ENCODE results near the gene PDE3B. TPM values are rescaled to one million over a fixed set of nuclear protein-coding genes. Genes with fewer than 3 reads are reported as not detected.

The PDE3B gene
- polyA plus RNA-seq, 3 donors, result 4.0 to 6.0 (median 5.2) TPM

- peaks cover 0 to 12% of the 10 kb centered on the region in 2 donors for H3K36me3 ChIP-seq (replicated peaks in 1 of 2; ENCODE audit: control insufficient read depth in 1 of 2, insufficient read depth in 2 of 2, low read length in 2 of 2)
- Mint-ChIP-seq H3K27ac (no peak overlapping the region), H3K27me3 (ENCODE audit: low read depth in 3 of 3) (no peaks in the 10 kb centered on the region), H3K4me1 (peaks cover 19% of the 10 kb centered on the region), H3K9me3 (peaks cover 0 to 6% (median 3%) of the 10 kb centered on the region in 7 donors), H3K36me3 (peaks cover 5 to 8% of the 10 kb centered on the region in 2 donors), H3K4me3 (no peak overlapping the region)
- TF ChIP-seq CTCF (IDR thresholded peaks at IDR 0.05), result no peak
- DNase-seq, result no peak
- H3K9ac ChIP-seq (ENCODE audit: insufficient read depth, low read length, poor library complexity, severe bottlenecking), result no peak overlapping the region
- peaks cover 0 to 4% of the 10 kb centered on the region in 2 donors for H3K9me3 ChIP-seq (replicated peaks in 1 of 2; ENCODE audit: control insufficient read depth in 1 of 2, insufficient read depth in 1 of 2, low read length in 2 of 2)
- no peaks in the 10 kb centered on the region for H3K27me3 ChIP-seq (ENCODE audit: control insufficient read depth in 2 of 2, insufficient read depth in 2 of 2, low read length in 2 of 2)
- H2AFZ ChIP-seq (ENCODE audit: insufficient read depth, low read depth, low read length, poor library complexity, severe bottlenecking), result no peak overlapping the region
- H3K27ac ChIP-seq (ENCODE audit: low read depth in 1 of 2, low read length in 2 of 2), result no peak overlapping the region
- no peak overlapping the region for H3K4me3 ChIP-seq (replicated peaks in 1 of 3; ENCODE audit: low read depth in 2 of 3, low read length in 3 of 3)
- WGBS (ENCODE audit: insufficient coverage), result no CpG with 5 or more reads among the region's 2 CpGs
- H3K79me2 ChIP-seq (ENCODE audit: insufficient read depth, low read length), result peaks cover 33% of the 10 kb centered on the region
- no peaks in the 10 kb centered on the region for H4K20me1 ChIP-seq (ENCODE audit: insufficient read depth, low read length)
- peaks cover 4 to 9% of the 10 kb centered on the region in 2 donors for H3K4me1 ChIP-seq (ENCODE audit: control insufficient read depth in 1 of 2, insufficient read depth in 2 of 2, low read length in 2 of 2)
- H3K4me2 ChIP-seq (replicated peaks; ENCODE audit: extremely low read depth, low read length, poor library complexity, severe bottlenecking), result no peak overlapping the region
- intact Hi-C loops (cut with micrococcal nuclease), result no loop called here
These were observed 33.5 kb downstream of the PDE3B start for GRCh38 chr11:14677146-14677545.

- intact Hi-C loops (cut with micrococcal nuclease), result no loop called here
- Mint-ChIP-seq H3K4me3 (no peak overlapping the region), H3K27ac (no peak overlapping the region), H3K4me1 (peaks cover 16% of the 10 kb centered on the region), H3K36me3 (peaks cover 5 to 8% of the 10 kb centered on the region in 2 donors), H3K27me3 (ENCODE audit: low read depth in 3 of 3) (no peaks in the 10 kb centered on the region), H3K9me3 (peaks cover 0 to 7% (median 5%) of the 10 kb centered on the region in 7 donors)
- Histone ChIP-seq H3K36me3 (replicated peaks in 1 of 2; ENCODE audit: control insufficient read depth in 1 of 2, insufficient read depth in 2 of 2, low read length in 2 of 2) (peaks cover 0 to 12% of the 10 kb centered on the region in 2 donors), H4K20me1 (ENCODE audit: insufficient read depth, low read length) (no peaks in the 10 kb centered on the region), H3K79me2 (ENCODE audit: insufficient read depth, low read length) (peaks cover 39% of the 10 kb centered on the region), H3K4me1 (ENCODE audit: control insufficient read depth in 1 of 2, insufficient read depth in 2 of 2, low read length in 2 of 2) (peaks cover 3 to 7% of the 10 kb centered on the region in 2 donors), H3K4me3 (replicated peaks in 1 of 3; ENCODE audit: low read depth in 2 of 3, low read length in 3 of 3) (no peak overlapping the region), H3K4me2 (replicated peaks; ENCODE audit: extremely low read depth, low read length, poor library complexity, severe bottlenecking) (no peak overlapping the region), H3K27ac (ENCODE audit: low read depth in 1 of 2, low read length in 2 of 2) (no peak overlapping the region), H3K9ac (ENCODE audit: insufficient read depth, low read length, poor library complexity, severe bottlenecking) (no peak overlapping the region), H3K27me3 (ENCODE audit: control insufficient read depth in 2 of 2, insufficient read depth in 2 of 2, low read length in 2 of 2) (no peaks in the 10 kb centered on the region), H2AFZ (ENCODE audit: insufficient read depth, low read depth, low read length, poor library complexity, severe bottlenecking) (no peak overlapping the region), H3K9me3 (replicated peaks in 1 of 2; ENCODE audit: control insufficient read depth in 1 of 2, insufficient read depth in 1 of 2, low read length in 2 of 2) (peaks cover 0 to 4% of the 10 kb centered on the region in 2 donors)
- TF ChIP-seq CTCF (IDR thresholded peaks at IDR 0.05), result no peak
- no CpG with 5 or more reads among the region's 2 CpGs for WGBS (ENCODE audit: insufficient coverage)
- DNase-seq, result no peak
These were observed 34.7 kb downstream of the PDE3B start for GRCh38 chr11:14678350-14678749.

Measured in CD14-positive monocyte (primary cell).